Measurements from ENCODE around the gene WNK1.

The WNK1 gene

GRCh38 chr12:913919-914698 is 161.7 kb downstream of the WNK1 start (continued):
- no peak for TF ChIP-seq KLF17 (tag by site-specific recombination; IDR thresholded peaks at IDR 0.05)

GRCh38 chr12:915090-915489 is 162.7 kb downstream of the WNK1 start:
- CTCF ChIA-PET = interaction anchor here (0.6 to 1.2 kb wide), 2 partner anchors 8 to 34 kb away, joined by 3 to 4 read pairs; partner anchors contain the start of gene RAD52
- Histone ChIP-seq H3K4me3 (ENCODE audit: low read depth, low read length) (no peak overlapping the region), H3K36me3 (ENCODE audit: control insufficient read depth in 2 of 2, insufficient read depth in 1 of 2, low read length in 2 of 2) (peaks cover 52 to 86% of the 10 kb centered on the region in 2 experiments), H3K9me3 (ENCODE audit: control insufficient read depth, insufficient read depth, low read depth, low read length) (no peaks in the 10 kb centered on the region), H3K27ac (ENCODE audit: extremely low read depth, low read depth, low read length) (no peak overlapping the region), H3K4me1 (ENCODE audit: control insufficient read depth, insufficient read depth, low read length) (no peaks in the 10 kb centered on the region)
- no peak for TF ChIP-seq ZNF423 (tag by site-specific recombination; IDR thresholded peaks at IDR 0.05)
- TF ChIP-seq SCRT1 (tag by site-specific recombination; IDR thresholded peaks at IDR 0.05; ENCODE audit: borderline replicate concordance) = no peak
- TF ChIP-seq ZNF174 (tag by site-specific recombination; IDR thresholded peaks at IDR 0.05) = no peak
- TF ChIP-seq KLF1 (tag by site-specific recombination; IDR thresholded peaks at IDR 0.05) = no peak
- no peak for TF ChIP-seq ZBTB21 (tag by site-specific recombination; IDR thresholded peaks at IDR 0.05)
- no peak for TF ChIP-seq ZNF354C (tag by site-specific recombination; IDR thresholded peaks at IDR 0.05; ENCODE audit: borderline replicate concordance, low read depth)
- TF ChIP-seq ZNF701 (tag by site-specific recombination; IDR thresholded peaks at IDR 0.05) = no peak
- TF ChIP-seq PRDM6 (tag by site-specific recombination; IDR thresholded peaks at IDR 0.05) = no peak
- TF ChIP-seq, protein P1, sequence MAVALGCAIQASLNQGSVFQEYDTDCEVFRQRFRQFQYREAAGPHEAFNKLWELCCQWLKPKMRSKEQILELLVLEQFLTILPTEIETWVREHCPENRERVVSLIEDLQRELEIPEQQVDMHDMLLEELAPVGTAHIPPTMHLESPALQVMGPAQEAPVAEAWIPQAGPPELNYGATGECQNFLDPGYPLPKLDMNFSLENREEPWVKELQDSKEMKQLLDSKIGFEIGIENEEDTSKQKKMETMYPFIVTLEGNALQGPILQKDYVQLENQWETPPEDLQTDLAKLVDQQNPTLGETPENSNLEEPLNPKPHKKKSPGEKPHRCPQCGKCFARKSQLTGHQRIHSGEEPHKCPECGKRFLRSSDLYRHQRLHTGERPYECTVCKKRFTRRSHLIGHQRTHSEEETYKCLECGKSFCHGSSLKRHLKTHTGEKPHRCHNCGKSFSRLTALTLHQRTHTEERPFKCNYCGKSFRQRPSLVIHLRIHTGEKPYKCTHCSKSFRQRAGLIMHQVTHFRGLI (tag by site-specific recombination; IDR thresholded peaks at IDR 0.05) = no peak
- TF ChIP-seq ZNF133 (tag by site-specific recombination; IDR thresholded peaks at IDR 0.05) = no peak
- TF ChIP-seq ZNF677 (tag by site-specific recombination; IDR thresholded peaks at IDR 0.05) = no peak
- no peak for TF ChIP-seq BCL11A (tag by site-specific recombination; IDR thresholded peaks at IDR 0.05; ENCODE audit: low read depth)
- no peak for TF ChIP-seq ATF2 (tag by site-specific recombination; IDR thresholded peaks at IDR 0.05; ENCODE audit: low read depth)
- POLR2A ChIA-PET = no interaction called here

DNA sequence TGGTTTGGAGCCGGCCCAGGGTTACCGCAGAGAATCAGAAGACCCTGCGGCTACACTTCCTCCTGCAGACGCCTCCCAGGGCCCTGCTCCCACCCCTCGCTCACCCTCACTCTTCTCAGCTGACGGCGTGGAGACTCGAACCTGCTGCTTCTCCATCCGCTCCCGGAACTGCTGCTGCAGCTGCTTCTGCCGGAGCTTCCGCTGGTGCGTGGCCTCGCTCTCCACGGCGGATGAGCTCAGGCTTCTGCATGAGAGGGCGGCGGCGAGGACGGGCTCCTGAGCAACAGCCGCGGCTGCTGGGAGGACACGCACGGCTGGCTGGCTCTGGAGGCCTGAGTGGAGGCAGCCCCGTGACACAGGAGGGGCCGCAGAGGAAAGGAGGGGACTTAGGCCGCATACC is 163.9 kb downstream of the WNK1 start:
- POLR2A ChIA-PET = no interaction called here
- H3K36me3 ChIP-seq (ENCODE audit: control insufficient read depth in 2 of 2, insufficient read depth in 1 of 2, low read length in 2 of 2) = peaks cover 49 to 81% of the 10 kb centered on the region in 2 experiments
- H3K4me3 ChIP-seq (ENCODE audit: low read depth, low read length) = no peak overlapping the region
- H3K9me3 ChIP-seq (ENCODE audit: control insufficient read depth, insufficient read depth, low read depth, low read length) = no peaks in the 10 kb centered on the region
- no peaks in the 10 kb centered on the region for H3K4me1 ChIP-seq (ENCODE audit: control insufficient read depth, insufficient read depth, low read length)
- H3K27ac ChIP-seq (ENCODE audit: extremely low read depth, low read depth, low read length) = no peak overlapping the region
- CTCF ChIA-PET = no interaction called here
- TF ChIP-seq ZNF433 (tag by site-specific recombination; IDR thresholded peaks at IDR 0.05; ENCODE audit: low read depth) (no peak), KLF1 (tag by site-specific recombination; IDR thresholded peaks at IDR 0.05) (no peak), ZBTB21 (tag by site-specific recombination; IDR thresholded peaks at IDR 0.05) (no peak), YY1 (tag by site-specific recombination; IDR thresholded peaks at IDR 0.05) (no peak), ZNF670 (tag by site-specific recombination; IDR thresholded peaks at IDR 0.05; ENCODE audit: low read depth) (no peak), ZBTB7A (tag by site-specific recombination; IDR thresholded peaks at IDR 0.05; ENCODE audit: low read depth) (no peak), ZNF324 (tag by site-specific recombination; IDR thresholded peaks at IDR 0.05) (no peak), PBX3 (CRISPR knock-in tag; IDR thresholded peaks at IDR 0.05) (no peak), ZNF292 (tag by site-specific recombination; IDR thresholded peaks at IDR 0.05; ENCODE audit: borderline replicate concordance, low read depth) (no peak), ZNF529 (tag by site-specific recombination; IDR thresholded peaks at IDR 0.05; ENCODE audit: insufficient replicate concordance) (no peak), PRDM6 (tag by site-specific recombination; IDR thresholded peaks at IDR 0.05) (no peak)

Measured in HEK293 (cell line).